GM15510 (cell line): ENCODE data around the gene GSE1.

Experiments
- POLR2A ChIP-seq: IDR thresholded peaks from 3 replicates; pipeline ENCODE4 v1.6.1; 2011; ENCODE audit warnings: borderline replicate concordance; ENCODE audit not compliant: insufficient read length; ENCODE audit errors: extremely low read depth

The GSE1 gene

GRCh38 chr16:85605912-85606841 lies 6.9 kb upstream of the GSE1 start:
- no peak for TF ChIP-seq POLR2A

- no peak for TF ChIP-seq POLR2A
Observed at GRCh38 chr16:85606904-85607303, 6.2 kb upstream of the GSE1 start.

GRCh38 chr16:85607321-85607765 lies 5.8 kb upstream of the GSE1 start:
- no peak for TF ChIP-seq POLR2A

- TF ChIP-seq POLR2A: no peak
Observed at GRCh38 chr16:85607796-85608514, 5.2 kb upstream of the GSE1 start.

- TF ChIP-seq POLR2A: no peak
Observed at GRCh38 chr16:85608515-85608885, 4.6 kb upstream of the GSE1 start.

- no peak for TF ChIP-seq POLR2A
Observed at GRCh38 chr16:85608887-85609286, 4.2 kb upstream of the GSE1 start.

- TF ChIP-seq POLR2A: no peak
Observed at GRCh38 chr16:85609539-85609938, 3.6 kb upstream of the GSE1 start.

GRCh38 chr16:85610059-85610445 lies 3.1 kb upstream of the GSE1 start:
- no peak for TF ChIP-seq POLR2A

GRCh38 chr16:85610446-85611193 lies 2.5 kb upstream of the GSE1 start:
- TF ChIP-seq POLR2A: no peak

GRCh38 chr16:85611194-85611443 lies 2.0 kb upstream of the GSE1 start:
- no peak for TF ChIP-seq POLR2A

- TF ChIP-seq POLR2A: no peak
Observed at GRCh38 chr16:85611444-85612190, 1.5 kb upstream of the GSE1 start.

- no peak for TF ChIP-seq POLR2A
Observed at GRCh38 chr16:85612191-85612800, 826 bp upstream of the GSE1 start.

- TF ChIP-seq POLR2A: no peak
Observed at GRCh38 chr16:85613604-85614337, 649 bp downstream of the GSE1 start.
